ENCODE results near the gene EPG5. TPM values are rescaled to one million over a fixed set of nuclear protein-coding genes. Genes with fewer than 3 reads are reported as not detected.

EPG5 gene
- polyA plus RNA-seq, 1 of the 3 experiments (the other 2 are of a cell fraction) = 13.6 TPM

- Histone ChIP-seq H3K9me2 (no peaks in the 10 kb centered on the region), H3K36me3 (replicated peaks in 1 of 2; ENCODE audit: control insufficient read depth in 1 of 2, insufficient read depth in 2 of 2, low read length in 1 of 2) (no peaks in the 10 kb centered on the region), H2AFZ (ENCODE audit: low read depth) (no peak overlapping the region), H3F3A (replicated peaks; ENCODE audit: insufficient read depth) (no peaks in the 10 kb centered on the region), H3K4me1 (ENCODE audit: control insufficient read depth in 1 of 2, insufficient read depth in 2 of 2, low read depth in 1 of 2, low read length in 1 of 2) (no peaks in the 10 kb centered on the region), H3K9ac (no peak overlapping the region), H3K9me3 (no peaks in the 10 kb centered on the region), H3K4me2 (no peak overlapping the region), H4K20me1 (ENCODE audit: insufficient read depth) (no peaks in the 10 kb centered on the region), H3K27me3 (ENCODE audit: insufficient read depth) (no peaks in the 10 kb centered on the region), H3K4me3 (ENCODE audit: low read depth in 2 of 2, low read length in 1 of 2) (no peak overlapping the region), H3K27ac (ENCODE audit: low read depth in 2 of 2, low read length in 1 of 2) (no peak overlapping the region), H3K79me2 (ENCODE audit: insufficient read depth) (no peaks in the 10 kb centered on the region)
- 88% methylated on average over 2 of the region's 2 CpGs for WGBS (ENCODE audit: low lambda C conversion rate)
- TF ChIP-seq RXRA (IDR thresholded peaks at IDR 0.05; ENCODE audit: borderline replicate concordance, low read depth) (no peak), FOSL2 (IDR thresholded peaks at IDR 0.05; ENCODE audit: borderline replicate concordance, low read depth) (no peak), NRF1 (IDR thresholded peaks at IDR 0.05; ENCODE audit: low read depth, low read length) (no peak), TEAD4 (IDR thresholded peaks at IDR 0.05; ENCODE audit: borderline replicate concordance, insufficient read depth) (no peak), GATA2 (CRISPR knock-in tag; IDR thresholded peaks at IDR 0.05) (no peak), NFIC (IDR thresholded peaks at IDR 0.05; ENCODE audit: borderline replicate concordance) (no peak), GABPA (IDR thresholded peaks at IDR 0.05; ENCODE audit: low read depth) (no peak), ELF1 (IDR thresholded peaks at IDR 0.05) (no peak), TAF1 (IDR thresholded peaks at IDR 0.05; ENCODE audit: borderline replicate concordance, low read depth, low read length) (no peak), POLR2AphosphoS5 (IDR thresholded peaks at IDR 0.05; ENCODE audit: low read depth, low read length) (no peak), PBX3 (IDR thresholded peaks at IDR 0.05) (no peak), SIN3A (IDR thresholded peaks at IDR 0.05; ENCODE audit: borderline replicate concordance, low read depth, low read length) (no peak)
- TF ChIP-seq, protein P1, sequence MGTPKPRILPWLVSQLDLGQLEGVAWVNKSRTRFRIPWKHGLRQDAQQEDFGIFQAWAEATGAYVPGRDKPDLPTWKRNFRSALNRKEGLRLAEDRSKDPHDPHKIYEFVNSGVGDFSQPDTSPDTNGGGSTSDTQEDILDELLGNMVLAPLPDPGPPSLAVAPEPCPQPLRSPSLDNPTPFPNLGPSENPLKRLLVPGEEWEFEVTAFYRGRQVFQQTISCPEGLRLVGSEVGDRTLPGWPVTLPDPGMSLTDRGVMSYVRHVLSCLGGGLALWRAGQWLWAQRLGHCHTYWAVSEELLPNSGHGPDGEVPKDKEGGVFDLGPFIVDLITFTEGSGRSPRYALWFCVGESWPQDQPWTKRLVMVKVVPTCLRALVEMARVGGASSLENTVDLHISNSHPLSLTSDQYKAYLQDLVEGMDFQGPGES (IDR thresholded peaks at IDR 0.05; ENCODE audit: low read depth, low read length) = no peak
- TF ChIP-seq, protein P2, sequence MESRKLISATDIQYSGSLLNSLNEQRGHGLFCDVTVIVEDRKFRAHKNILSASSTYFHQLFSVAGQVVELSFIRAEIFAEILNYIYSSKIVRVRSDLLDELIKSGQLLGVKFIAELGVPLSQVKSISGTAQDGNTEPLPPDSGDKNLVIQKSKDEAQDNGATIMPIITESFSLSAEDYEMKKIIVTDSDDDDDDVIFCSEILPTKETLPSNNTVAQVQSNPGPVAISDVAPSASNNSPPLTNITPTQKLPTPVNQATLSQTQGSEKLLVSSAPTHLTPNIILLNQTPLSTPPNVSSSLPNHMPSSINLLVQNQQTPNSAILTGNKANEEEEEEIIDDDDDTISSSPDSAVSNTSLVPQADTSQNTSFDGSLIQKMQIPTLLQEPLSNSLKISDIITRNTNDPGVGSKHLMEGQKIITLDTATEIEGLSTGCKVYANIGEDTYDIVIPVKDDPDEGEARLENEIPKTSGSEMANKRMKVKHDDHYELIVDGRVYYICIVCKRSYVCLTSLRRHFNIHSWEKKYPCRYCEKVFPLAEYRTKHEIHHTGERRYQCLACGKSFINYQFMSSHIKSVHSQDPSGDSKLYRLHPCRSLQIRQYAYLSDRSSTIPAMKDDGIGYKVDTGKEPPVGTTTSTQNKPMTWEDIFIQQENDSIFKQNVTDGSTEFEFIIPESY (IDR thresholded peaks at IDR 0.05; ENCODE audit: borderline replicate concordance, low read depth) = no peak
- TF ChIP-seq, protein P3, sequence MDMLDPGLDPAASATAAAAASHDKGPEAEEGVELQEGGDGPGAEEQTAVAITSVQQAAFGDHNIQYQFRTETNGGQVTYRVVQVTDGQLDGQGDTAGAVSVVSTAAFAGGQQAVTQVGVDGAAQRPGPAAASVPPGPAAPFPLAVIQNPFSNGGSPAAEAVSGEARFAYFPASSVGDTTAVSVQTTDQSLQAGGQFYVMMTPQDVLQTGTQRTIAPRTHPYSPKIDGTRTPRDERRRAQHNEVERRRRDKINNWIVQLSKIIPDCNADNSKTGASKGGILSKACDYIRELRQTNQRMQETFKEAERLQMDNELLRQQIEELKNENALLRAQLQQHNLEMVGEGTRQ (IDR thresholded peaks at IDR 0.05; ENCODE audit: borderline replicate concordance, low read depth, low read length) = no peak
- CTCF ChIA-PET = no interaction called here
- POLR2A ChIA-PET = no interaction called here
- no peak for DNase-seq
Observed at GRCh38 chr18:45821026-45821425, 146.1 kb downstream of the EPG5 start.

Data from SK-N-SH (cell line).